Measurements from ENCODE around the gene BMP7.
"Not testable (repeated sequence)": the region's sequence is repeated elsewhere in the genome, so short reads cannot be mapped to it uniquely, and the experiment has no call there.

BMP7 gene

DNA sequence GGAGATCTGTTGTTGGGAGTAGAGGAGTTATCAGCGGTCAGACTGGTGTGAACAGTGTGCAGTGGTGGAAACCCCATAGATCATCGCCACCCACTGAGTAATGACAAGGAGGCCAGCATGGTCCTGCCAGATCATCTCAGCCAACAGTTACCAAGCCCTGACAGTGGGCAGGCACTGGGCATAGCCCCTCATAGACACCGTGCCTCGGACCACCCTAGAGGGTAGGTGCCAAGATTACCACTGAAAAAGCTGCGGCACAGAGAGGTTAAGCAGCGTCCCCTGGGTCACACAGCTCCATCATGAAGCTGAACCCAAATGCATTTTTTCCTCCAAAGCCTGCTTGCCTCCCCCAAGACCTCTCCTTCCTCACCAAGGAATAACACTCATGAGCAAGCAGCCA lies 21.5 kb upstream of the BMP7 start:
- DNase-seq (ENCODE audit: low read depth), result no peak

DNA sequence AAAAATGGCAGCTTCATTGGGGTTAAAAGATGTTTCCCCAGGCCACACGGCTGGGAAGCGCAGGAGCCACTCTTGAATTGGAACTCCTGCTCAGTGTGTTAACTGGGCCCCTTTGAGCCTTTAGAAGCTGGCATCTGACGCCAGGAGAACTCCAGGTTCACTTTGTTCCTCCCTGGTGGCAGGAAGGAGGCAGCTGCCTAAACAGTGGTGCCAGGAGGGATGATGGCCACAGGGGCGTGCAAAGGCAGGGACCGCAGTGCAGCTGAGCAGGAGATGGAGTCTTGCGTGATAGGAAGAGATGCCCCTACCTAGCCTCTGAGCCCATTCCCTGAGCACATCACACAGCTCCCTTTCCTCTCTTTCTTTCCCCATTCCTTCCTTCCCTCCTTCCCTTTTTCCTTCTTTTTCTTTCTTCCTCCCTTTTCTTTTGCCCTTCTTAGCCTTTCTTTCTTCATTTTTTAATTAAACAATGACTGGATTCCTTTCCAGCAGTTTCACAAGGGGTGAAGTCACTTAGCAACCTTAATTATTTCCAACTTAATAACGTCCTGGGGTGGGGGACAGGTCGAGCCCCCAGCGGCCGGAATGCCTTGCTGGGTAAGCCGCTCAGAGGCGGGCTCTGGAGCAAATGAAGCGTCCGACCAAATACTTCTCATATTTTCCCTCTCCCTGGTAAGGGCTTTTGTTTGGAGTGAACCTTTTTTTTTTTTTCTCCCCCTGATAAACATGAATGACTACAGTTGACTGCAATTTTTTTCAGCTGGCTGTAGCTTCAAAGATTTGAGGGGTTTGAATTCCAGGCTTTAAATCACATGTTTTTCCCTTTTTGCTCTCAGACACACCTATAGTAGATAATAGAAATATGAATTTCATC lies 20.8 kb upstream of the BMP7 start:
- DNase-seq (ENCODE audit: low read depth), result no peak

DNA sequence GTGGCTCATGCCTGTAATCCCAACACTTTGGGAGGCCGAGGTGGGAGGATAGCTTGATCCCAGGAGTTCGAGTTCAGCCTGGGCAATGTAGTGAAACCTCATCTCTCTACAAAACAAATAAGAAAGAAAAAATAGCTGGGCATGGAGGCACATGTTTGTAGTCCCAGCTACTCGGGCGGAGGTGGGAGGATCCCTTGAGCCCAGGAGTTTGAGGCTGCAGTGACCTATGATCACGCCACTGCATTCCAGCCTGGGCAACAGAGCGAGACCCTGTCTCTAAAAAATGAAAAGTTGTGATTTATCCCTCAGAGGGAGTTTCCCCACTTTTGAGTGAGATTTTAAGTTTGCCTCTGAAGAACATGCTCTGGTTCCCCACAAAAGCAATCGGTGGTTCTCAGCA lies 17.4 kb upstream of the BMP7 start:
- no peak for DNase-seq (ENCODE audit: low read depth)

DNA sequence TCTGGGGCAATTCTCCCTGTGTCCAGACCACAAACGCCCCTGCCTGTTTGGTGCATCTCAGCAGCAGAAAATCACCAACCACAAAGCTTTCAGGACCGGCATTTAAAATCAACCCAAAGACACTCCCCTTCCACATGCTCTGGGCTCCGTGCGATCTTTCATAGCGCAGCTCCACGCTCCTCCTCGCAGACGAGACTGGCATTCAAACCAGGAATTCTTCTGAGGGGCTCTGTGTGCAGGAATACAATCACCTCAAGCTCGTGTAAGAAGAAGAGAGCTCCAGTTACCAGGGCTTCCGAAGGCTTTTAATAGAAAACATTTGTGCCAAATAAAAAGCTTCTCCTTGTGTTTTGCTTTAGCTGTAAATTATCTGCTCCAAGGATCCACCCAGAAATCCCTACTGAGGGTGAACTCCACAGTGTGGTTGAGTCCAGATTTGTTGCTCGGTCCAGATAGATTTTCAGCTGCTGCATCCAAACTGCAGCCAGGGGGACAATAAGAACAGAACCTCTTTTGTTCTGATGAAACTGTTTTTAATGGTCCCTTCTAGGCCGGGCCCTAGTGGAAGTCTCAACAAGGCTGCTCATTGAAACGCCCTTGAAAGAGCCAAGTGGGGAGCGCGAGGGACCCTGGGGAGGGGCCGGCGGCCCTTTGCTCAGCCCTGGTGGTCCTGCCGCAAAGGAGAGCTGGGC lies 16.4 kb upstream of the BMP7 start:
- DNase-seq (ENCODE audit: low read depth), result no peak

DNA sequence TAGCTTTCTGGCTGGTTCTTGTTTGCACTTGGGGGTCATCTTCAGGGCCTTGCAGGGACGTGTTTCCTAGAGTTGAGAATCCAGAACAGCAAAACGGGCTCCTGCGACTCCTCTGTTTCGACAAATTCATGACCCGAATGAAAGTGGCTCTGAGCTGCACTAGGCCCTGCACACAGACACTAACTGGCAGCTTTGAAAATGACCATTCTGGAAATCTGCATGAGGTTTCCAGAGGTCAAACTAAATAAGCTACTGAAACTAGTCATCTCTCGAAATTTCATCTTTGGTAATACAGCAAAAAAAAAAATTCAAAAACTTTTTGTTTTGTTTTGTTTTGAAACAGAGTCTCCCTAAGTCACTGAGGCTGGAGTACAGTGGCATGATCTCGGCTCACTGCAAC lies 15.5 kb upstream of the BMP7 start:
- DNase-seq (ENCODE audit: low read depth), result no peak

DNA sequence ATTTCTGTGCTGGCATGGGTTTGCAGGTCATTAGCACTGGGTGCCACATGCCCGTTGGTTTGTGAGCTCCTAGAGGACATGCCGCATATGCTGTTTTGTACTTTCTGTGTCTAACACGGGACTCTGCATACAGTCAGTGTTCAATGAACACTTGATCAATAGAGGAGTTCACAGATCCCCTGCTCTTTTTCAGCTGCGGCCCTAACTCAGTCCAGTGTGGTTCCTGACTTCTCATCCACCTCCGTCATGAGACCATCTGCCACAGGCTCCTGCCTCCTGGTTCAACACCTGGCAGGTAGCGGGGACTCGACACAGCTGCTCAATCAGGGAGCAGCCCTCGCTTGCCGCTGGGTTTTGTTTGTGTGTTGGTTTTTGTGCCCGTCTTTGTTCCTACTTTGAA lies 13.8 kb upstream of the BMP7 start:
- no peak for DNase-seq (ENCODE audit: low read depth)

DNA sequence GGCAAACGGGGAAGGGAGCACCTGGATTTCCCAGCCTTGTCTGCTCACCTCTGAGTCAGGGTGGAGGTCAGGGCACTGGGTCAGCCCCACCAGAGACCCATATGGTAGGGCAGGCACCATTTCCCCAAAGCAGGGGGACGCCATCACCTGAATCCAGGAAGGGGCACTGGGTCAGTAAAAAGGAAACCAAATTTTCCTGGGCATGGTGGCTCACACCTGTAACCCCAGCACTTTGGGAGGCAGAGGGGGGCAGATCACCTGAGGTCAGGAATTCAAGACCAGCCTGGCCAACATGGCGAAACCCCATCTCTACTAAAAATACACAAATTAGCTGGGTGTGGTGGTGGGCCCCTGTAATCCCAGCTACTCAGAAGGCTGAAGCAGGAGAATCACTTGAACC lies 13.1 kb upstream of the BMP7 start:
- not testable (repeated sequence) for DNase-seq (ENCODE audit: low read depth)

DNA sequence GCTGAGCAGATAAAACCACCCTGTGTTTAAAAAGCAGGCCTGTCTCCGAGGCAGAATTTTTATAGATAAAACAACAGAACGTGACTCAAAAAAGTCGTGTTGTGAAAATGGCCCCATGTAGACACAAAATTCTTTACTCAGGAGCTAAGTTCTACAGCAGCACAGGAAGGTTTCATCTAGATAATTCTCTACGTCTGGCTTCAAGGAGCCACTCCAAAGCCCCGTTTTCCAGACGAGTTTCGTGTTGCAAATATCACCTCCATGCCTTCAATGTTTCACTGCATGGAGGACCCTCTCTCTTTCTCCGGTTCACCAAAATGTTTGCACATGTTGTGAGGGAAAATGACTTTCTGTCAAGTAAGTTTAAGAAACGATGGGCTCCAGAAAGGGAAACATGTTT lies 12.0 kb upstream of the BMP7 start:
- no peak for DNase-seq (ENCODE audit: low read depth)

DNA sequence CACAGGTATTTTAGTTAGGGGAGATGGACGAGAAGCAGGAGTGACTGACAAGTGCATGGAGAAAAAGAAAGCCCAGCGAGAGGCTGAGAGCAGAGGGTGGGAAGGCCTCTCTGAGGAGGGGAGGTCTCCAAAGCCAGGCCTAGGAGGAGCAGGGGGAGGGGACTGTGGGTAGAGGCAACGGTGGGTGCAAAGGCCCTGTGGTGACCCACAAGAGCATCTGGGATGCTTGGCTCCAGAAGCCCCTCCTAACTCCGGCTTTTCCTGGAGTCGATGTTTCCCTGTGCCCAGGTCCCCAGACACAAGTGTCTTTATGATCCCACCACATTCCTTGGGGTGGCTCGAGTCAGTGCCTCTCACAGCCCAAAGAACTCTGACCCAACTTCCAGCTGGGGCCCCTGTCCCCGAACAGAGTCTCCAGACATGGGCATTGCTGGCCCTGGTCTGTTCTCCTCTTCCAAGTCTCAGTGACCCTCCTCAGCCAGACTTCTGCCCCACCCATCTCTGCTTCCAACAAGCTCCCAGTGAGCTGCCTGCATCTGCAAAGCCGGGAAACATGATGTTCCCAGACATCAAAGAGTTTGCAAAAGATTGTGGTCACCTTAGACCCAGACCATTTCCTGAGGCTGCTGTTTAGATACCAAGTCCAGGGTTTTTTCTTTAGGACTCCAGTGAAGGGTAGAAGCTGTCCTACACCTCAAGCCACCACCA lies 11.1 kb upstream of the BMP7 start:
- no peak for DNase-seq (ENCODE audit: low read depth)

DNA sequence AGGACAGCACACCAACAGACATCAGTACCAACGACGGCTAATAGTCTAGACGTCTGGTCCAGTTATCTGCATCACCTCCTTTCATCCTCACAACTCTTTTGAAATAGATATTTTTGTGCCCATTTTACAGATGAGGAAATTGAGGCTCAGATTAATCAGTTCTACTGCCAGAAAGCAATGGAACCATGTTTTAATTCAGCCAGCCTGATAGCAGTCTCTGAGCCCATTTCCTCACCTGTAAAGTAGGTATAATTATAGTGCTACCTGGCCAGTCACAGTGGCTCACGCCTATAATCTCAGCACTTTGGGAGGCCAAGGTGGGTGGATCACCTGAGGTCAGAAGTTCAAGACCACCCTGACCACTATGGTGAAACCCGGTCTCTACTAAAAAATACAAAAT lies 9.8 kb upstream of the BMP7 start:
- DNase-seq (ENCODE audit: low read depth), result no peak

DNA sequence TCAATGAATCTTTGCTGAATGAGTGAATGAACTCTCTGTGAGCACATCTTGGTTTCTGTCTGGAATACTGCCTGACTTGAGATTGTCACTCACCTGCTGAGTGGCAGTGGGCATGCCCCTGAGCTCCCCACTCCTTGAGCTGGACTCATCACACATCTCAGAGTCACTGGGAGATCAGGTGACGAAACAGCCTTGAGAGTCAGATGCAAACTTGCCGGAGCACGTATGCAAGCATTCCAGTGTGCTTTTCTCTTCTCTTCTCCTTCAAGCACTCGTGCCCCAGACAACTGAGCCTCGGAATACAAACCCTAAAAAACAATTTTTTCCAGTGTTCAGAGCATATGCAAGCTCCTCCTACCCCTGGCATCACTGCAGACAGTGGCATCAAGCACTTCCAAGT lies 9.4 kb upstream of the BMP7 start:
- no peak for DNase-seq (ENCODE audit: low read depth)

DNA sequence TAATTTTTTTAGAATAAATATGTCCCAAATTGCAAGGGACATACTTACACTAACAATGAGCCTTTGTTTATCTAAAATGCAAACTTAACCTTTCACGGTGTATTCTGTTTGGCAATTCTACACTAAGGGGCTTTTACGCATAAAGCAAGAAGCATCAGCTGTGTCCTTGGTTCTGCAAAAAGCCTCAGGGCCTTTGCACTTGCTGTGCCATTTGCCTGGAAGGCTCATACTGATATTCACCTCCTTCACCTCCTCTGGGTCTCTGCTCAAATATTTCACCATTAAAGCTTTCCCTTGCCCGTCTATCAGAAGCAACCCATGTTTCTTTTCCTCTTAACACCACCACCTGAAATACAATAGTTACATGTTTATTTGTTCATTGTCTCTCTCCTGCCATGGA lies 8.9 kb upstream of the BMP7 start:
- DNase-seq (ENCODE audit: low read depth), result no peak

DNA sequence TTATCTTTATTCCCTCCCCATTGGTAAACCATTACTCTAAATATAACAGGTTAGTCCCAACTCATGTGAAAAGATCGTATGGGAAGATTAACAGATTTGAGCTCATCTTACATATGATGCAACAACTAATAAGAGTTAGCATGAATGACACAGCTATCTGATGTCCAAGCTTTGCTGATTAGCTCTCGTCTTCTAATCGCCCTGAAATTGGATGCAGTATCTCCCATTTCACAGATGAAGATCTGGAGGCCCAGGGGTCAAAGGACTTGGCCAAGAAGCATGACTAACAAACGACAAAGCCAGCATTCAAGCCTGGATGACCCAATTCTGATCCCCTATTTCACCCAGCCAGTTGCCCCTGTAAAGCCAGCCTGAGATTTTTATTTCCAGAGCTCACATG lies 8.4 kb upstream of the BMP7 start:
- DNase-seq (ENCODE audit: low read depth), result no peak

DNA sequence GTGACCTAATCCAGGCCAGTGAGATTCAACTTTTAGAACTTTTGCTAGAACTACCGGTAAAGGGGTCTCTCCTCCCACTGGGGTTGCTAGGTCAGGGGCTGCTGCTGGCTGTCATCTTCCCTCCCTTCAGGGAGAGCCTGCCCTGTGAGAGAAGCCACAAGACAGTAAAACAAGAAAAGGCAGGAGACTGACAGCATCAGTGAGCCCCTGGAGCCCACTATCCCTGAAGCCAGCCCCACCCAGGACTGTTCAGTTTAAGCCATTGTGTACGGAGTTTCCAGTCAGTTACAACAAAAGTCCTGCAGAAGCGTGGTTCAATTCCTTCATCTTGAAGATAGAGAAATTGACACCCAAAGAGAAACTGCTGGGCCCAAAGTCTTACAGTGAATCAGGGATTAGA lies 7.9 kb upstream of the BMP7 start:
- DNase-seq (ENCODE audit: low read depth), result no peak

DNA sequence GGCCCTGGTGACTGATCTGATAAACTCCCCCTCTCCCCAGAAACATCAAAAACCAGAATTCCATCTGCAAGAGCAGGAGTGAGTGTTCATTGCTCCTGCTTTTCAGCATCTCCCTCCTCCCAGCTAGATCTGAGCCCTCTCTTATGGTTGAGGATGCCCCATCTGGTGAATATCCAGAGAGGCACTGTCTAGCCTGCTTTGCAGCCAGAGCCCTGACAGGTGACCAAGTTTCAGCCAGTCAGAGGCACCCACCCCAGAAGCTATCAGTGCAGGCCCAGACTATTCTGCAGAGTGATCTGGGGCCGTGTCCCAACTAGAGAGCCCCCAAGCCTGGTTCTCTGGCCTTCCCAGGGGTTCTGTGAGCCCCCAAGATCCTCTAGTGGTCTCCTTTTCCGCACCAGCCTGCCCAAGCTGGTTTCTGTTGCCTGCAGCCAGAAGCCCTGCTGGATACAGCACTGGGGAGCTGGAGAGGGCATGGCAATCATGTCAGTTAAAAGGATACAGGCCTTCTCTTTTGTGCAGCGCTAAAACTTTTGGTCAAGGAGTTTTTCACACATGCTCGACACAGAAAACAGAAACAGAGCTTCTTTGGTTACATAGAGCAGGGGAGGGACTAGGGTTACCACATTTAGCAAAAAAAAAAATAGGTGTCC lies 6.6 kb upstream of the BMP7 start:
- DNase-seq (ENCODE audit: low read depth), result no peak

DNA sequence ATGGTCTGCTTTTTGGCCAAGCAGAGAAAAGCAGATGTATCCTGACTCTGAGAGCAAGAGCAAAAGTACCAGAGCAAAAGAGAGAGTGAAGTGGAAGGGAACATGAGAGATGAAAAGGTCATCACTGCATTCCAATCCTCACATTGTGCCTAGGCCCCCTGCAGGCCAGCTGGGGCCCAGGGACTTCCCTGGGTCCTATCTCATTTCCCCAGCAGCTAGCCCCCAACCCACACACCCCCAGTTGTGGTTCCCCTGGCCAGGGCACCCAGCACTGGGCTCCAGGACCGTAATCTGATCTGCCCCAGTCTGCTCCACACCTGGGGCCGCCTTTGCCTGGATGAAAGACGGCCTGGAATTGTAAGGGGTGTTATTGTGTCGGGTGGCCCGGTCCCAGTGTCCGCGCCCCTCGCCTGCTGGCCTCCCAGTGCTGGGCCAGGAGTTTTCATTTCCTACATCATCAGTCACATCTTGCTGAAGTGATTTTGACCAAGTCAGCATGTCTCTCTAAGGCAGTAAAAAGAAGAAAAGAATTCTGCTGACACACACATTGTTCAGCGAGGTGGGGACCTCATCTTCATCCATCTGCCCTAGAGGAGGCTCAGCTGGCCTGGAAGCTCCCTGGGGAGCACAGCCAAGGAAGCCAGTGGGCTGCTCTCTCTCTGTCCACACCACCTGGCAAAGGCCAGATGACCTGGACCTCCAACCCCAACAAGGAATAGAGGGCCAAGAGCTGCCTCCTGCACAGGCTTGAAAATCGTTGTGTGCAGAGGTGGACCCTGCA lies 4.0 kb upstream of the BMP7 start:
- no peak for DNase-seq (ENCODE audit: low read depth)

DNA sequence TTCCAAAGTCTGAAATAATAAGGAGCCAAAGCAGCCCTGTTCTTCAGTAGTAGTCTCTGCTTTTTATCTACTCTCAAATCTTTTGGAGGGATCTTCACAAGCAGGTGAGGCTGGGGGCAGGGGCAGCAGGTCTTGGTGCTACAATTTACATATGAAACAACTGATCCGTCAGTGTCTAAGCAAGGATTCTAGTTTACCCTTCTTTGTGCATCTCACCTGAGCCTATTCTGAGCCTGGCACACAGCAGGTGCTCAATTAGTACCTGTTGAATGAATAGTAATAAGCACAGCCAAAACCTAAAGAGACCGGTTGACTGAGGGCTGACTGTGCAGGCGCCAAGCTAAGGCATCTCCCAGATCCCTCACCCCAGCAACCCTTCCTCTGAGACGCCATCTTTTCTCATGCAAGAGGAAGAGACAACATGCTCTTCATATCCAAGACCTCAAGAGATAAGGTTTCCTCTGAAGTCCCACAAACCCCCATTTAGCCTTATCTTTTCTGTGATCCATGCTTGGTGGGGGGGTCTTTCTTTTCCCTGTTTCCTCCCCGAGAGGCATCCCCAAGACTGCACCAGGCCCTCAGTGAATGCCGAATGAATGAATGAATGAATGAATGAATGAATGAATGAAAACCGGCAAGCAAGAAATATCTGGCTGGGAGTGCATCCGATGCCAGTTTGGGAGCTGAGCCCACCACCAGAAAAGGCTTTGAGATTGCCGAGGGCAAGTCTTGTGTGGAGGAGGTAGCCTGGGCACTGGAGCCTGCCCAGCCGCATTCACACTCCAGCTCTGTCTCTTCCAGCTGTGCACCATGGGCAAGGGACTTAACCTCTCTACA lies 2.9 kb upstream of the BMP7 start:
- no peak for DNase-seq (ENCODE audit: low read depth)

DNA sequence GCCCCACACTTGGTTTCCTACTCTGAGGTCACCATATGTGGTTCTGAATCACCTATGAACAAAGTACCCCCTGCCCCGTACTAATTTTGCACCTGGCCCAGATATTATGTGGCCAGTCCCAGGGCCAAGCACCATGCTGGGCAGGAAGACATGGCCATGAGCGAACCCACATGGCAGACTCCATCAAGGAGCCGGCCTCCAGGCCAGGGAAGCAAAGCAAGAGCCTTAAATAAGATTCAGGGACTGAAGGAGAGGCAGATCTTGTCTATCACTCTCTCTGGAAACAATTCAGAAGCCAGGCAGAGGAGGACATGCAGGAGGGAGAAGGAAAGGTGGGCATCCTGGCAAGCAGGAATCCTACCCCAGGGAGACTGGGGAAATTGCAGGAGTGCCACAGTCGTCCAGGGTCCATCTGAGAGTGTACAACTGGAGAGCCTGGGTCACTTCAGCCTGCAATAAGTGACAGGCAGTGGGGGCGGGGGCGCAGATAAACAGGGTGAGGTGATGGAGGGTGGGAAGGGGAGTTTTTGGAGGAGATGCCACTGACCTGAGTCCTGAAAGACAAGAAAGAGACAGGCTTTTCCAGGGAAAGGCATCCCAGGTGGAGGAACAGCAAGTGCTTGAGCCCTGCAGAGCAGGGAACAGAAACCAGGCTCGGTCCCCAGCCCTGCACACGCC lies 2.1 kb upstream of the BMP7 start:
- no peak for DNase-seq (ENCODE audit: low read depth)

DNA sequence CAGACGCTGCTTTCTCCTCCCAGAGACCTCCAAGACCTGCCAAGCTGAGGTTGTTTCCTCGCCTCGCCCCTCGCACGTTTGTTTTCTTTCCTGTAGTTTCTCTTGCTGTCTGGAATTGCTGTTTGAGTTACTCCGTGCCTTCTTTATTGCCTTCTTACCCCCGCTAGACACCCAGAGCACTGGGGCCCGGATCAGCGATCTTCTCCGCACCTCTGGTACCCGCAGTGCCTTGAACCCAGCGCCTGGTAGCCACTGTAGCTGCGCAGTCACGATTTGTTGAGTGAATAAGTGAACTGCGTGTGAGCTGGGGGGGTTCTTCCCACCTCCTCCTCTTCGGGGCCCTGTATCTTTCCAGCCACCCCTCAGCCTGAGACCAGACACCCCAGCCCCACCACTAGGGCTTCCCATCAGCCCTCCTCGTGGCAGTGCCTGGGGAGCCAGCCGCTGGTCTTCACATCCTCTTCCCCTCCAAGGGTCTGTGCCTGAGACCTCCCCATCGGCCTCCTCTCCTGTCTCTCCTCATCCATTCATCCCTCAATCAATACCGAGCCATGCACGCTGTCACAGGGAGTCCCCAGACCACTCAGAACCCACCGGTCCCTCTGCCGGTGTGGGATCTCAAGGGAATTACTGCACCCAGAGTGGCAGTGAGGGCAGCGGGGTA lies 849 bp upstream of the BMP7 start:
- DNase-seq (ENCODE audit: low read depth), result no peak

DNA sequence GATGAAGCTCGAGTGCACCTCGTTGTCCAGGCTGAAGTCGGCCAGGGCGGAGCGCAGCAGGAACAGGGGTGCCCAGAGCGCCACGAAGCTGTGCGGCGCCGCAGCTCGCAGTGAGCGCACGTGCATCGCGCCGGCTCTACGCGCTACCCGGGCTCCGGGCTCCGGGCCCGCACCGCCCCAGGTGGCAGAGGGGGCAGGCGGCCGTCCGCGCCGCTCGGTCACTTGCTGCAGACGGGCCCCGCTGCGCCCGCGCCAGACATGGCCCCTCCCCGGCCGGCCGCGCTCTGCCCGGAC lies 497 bp downstream of the BMP7 start:
- no peak for DNase-seq (ENCODE audit: low read depth)

Measured in fibroblast of gingiva (primary cell).